HTR-8/SVneo (cell line): Measurements from ENCODE around the gene ABHD17A.

Source experiments
- DNase-seq: peaks from one replicate; pipeline ENCODE4 v3.0.0; 2011; ENCODE audit warnings: low spot score, mixed read lengths; ENCODE audit not compliant: insufficient read length
- FAIRE-seq: peaks from 2 replicates; lab custom pipeline; 2011; peaks lifted over from hg19 to GRCh38; lab: Jason Lieb, UNC

Gene ABHD17A

GRCh38 chr19:1885398-1886119 lies at the start of gene ABHD17A:
Gene ABHD17A (minus strand): TSS chr19:1885496. CDS start chr19:1881566, 3,930 bp downstream.
- peak; percentile 84 for DNase-seq

GRCh38 chr19:1933942-1934341 lies 48.6 kb upstream of the ABHD17A start:
- DNase-seq (no peak), FAIRE-seq (no peak)

More at GRCh38 chr19:1885398-1886119, at the start of gene ABHD17A:
- peak; percentile 90 for FAIRE-seq

GRCh38 chr19:1933244-1933643 lies 47.9 kb upstream of the ABHD17A start:
- DNase-seq: no peak
- no peak for FAIRE-seq

GRCh38 chr19:1932395-1932794 lies 47.1 kb upstream of the ABHD17A start:
- DNase-seq (no peak), FAIRE-seq (no peak)

- FAIRE-seq: no peak
- DNase-seq: no peak
These were observed 46.1 kb upstream of the ABHD17A start for GRCh38 chr19:1931445-1931844.

GRCh38 chr19:1929021-1929742 lies 43.9 kb upstream of the ABHD17A start:
- FAIRE-seq (no peak), DNase-seq (peak; percentile 87)

- DNase-seq: no peak
- FAIRE-seq: no peak
These were observed 40.2 kb upstream of the ABHD17A start for GRCh38 chr19:1925544-1925943.

- DNase-seq: no peak
- FAIRE-seq: no peak
These were observed 39.1 kb upstream of the ABHD17A start for GRCh38 chr19:1924320-1924961.

- DNase-seq (no peak), FAIRE-seq (no peak)
These were observed 38.0 kb upstream of the ABHD17A start for GRCh38 chr19:1923319-1923718.

GRCh38 chr19:1922803-1923202 lies 37.5 kb upstream of the ABHD17A start:
- FAIRE-seq (no peak), DNase-seq (no peak)

- DNase-seq (no peak), FAIRE-seq (no peak)
These were observed 36.5 kb upstream of the ABHD17A start for GRCh38 chr19:1921825-1922224.

GRCh38 chr19:1921326-1921725 lies 36.0 kb upstream of the ABHD17A start:
- no peak for FAIRE-seq

GRCh38 chr19:1920644-1921043 lies 35.3 kb upstream of the ABHD17A start:
- DNase-seq: no peak
- no peak for FAIRE-seq

More at GRCh38 chr19:1921326-1921725, 36.0 kb upstream of the ABHD17A start:
- DNase-seq: no peak

GRCh38 chr19:1918975-1919374 lies 33.7 kb upstream of the ABHD17A start:
- DNase-seq (no peak), FAIRE-seq (no peak)

- DNase-seq (no peak), FAIRE-seq (no peak)
These were observed 32.6 kb upstream of the ABHD17A start for GRCh38 chr19:1917926-1918325.

GRCh38 chr19:1917146-1917545 lies 31.9 kb upstream of the ABHD17A start:
- DNase-seq (no peak), FAIRE-seq (no peak)

GRCh38 chr19:1914826-1915341 lies 29.6 kb upstream of the ABHD17A start:
- DNase-seq: no peak
- no peak for FAIRE-seq

- DNase-seq: no peak
- FAIRE-seq: no peak
These were observed 28.7 kb upstream of the ABHD17A start for GRCh38 chr19:1913781-1914577.

GRCh38 chr19:1912760-1913505 lies 27.6 kb upstream of the ABHD17A start:
- FAIRE-seq (no peak), DNase-seq (no peak)
